Measurements from ENCODE around the gene RFPL2.

Gene RFPL2

DNA sequence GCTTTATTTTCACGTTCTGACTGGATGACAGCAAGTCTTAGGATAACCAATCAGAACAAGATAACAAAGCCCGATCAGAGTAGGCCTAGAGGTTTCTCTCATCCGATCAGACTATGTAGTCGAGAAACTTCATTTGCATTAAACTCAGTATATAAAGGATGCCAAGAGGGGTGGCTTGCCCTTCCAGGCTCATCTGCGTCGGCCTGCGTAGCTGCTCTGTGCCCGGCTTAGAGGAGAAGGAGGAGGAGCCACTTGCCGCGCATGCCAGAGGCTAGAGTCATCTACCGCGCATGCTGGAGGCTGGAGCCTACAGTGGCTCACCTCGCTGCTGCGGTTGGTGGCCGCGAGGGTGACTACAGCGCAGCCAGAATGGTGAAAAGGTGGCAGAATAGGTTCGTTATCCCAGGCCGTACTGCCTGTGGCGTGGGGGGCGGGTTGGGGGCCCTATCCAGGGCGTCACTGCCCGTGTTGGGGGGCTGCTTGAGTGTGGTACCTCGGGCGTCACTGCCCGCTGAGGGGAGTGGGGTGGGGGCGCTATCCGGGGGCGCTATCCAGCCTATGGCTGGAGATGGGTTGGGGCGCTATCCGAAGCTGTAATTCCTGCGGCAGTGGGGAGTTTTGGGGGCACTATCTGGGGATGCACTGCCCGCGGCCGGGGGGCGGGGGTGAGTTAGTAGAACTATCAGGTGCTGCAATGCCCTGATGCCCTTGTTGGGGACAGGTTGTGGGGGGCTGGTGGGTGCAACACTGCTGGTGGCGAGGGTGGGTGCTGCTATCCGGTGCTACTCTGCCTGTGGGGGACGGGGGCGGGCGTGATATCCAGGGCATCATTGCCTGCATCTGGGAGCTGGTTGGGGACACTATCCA lies at the start of gene RFPL2:
Gene RFPL2 (minus strand): TSS at position 218 of the 867 bp plus-strand sequence. CDS start 2,622 bp downstream, outside the sequence.
- no peak for FAIRE-seq

GRCh38 chr22:32249231-32249630 lies 44.4 kb upstream of the RFPL2 start:
- FAIRE-seq = no peak

GRCh38 chr22:32248276-32248675 lies 43.4 kb upstream of the RFPL2 start:
- FAIRE-seq = no peak

GRCh38 chr22:32246166-32246565 lies 41.3 kb upstream of the RFPL2 start:
- FAIRE-seq = no peak

GRCh38 chr22:32245042-32245441 lies 40.2 kb upstream of the RFPL2 start:
- FAIRE-seq = peak; percentile 71

- no peak for FAIRE-seq
These were observed 39.7 kb upstream of the RFPL2 start for GRCh38 chr22:32244547-32244946.

DNA sequence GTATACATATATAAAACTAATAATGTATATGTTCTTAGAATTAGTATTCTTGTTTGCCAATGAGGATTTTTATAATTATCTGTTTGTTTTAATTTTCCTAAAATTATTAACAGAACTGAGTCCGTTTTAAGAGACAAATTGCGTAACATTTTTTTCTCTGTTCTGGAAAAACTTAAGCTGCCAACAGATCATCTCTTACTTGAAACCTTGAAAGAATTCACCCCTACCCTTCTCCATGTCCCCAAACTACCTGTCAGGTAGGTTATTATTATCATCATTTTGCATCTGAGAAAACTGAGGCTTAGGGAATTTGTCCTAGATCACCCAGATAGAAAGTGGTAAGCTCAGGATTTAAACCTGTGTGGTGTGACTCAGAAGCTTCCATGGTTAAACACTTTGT lies 35.6 kb upstream of the RFPL2 start:
- FAIRE-seq = no peak

GRCh38 chr22:32237906-32238305 lies 33.0 kb upstream of the RFPL2 start:
- peak; percentile 77 for FAIRE-seq

DNA sequence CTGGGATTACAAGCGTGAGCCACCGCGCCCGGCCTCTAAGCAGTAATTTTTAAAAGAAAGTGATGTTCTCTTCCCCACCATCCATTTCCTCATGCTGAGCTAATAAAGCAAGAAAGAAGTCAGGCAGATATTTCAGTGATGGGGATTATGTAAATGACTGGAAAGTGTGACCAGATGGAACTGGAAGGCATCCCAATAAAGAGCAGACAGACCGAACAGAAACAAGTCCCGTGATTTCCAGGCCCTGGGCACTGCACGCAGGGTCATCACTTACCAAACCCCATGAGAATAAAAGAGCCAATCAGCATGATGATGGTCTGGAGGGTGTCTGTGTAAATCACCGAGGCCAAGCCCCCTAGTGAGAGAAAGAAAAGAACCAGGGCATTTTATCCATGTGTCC lies 32.1 kb upstream of the RFPL2 start:
- peak; percentile 71 for FAIRE-seq

DNA sequence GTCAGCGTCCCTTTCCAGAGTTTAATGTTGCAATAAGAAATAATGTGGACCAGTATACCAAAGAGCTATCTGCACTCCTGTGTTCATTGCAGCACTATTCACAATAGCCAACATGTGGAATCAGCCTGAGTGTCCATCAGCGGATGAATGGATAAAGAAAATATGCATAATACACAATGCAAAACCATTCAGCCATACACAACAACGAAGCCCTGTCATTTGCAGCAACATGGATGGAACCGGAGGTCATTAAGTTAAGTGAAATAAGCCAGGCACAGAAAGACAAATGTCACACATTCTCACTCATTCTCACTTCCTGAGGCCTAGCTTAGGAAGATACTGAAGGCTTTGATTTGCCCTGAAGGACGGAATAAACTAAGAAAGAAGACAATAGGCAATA lies 28.2 kb upstream of the RFPL2 start:
- peak; percentile 33 for FAIRE-seq

GRCh38 chr22:32232191-32232830 lies 27.4 kb upstream of the RFPL2 start:
- no peak for FAIRE-seq

DNA sequence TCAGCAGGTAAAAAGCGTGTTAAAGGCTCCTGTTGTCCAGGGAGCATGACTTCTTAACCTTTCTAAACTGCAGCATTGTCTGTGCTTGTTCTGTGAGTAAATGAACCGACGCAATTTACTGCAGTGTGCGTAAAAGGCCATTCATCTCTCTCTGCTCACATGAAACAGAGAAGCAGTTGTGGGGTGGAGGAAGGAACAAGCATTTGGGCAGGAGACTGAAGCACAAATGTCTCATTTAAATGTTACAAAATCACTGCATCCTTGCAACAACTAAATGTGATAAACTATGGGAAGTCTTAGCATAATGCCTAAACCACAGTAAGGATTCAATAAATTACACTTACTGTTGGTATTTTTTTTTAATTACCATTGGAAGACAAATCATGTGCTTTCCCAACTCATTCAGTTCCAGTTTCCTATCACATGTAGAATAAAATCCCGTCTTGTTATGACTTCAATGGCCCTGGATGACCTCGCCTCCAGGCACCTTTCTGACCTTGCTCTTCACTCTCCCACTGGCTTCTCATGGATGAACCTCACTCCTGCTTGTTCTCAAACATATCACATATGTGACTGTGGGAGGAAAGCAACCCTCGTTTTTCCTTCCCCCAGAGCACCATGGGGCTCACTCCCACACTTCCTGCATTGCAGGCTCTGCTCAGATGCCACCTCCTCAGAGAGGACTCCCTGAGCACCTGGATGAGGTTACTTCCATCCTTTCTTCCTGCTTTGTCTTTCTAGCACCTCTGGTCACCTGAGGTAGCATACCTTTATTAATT lies 21.6 kb upstream of the RFPL2 start:
- no peak for FAIRE-seq

DNA sequence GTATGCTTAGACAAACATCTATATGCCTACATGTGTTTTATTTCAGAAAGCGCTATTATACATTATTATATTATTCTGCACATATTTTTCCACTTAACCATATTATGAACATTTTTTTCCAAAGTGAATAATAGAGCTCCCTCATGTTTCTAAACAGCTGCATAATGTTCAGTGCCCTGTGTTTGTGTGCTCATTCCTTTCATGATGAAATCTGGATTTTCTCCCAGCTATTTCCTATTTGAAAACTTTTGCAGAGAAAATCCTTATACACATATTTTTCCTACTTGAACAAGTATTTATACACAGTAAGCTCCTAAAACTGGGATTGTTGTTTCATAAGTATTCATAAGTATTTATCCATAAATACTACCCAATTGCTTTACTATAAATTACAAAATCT lies 18.1 kb upstream of the RFPL2 start:
- no peak for FAIRE-seq

DNA sequence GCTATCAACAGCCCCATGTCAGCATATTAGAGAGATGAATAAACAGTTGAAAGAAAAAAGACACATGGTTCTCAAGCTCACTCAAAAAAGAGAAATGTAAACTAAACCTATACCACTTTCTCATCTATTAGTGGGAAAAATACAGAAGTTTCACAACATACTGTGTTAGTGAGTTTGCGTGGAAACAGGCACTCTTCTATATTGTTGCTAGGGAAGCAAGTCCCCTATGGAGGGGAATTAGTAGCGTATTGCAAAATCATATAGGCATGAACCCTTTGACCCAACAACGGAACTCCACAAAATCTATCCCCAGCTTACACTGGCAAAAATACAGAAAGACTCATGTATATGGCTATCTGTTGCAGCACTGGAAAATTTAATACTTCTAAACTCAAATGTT lies 14.2 kb upstream of the RFPL2 start:
- FAIRE-seq = no peak

- FAIRE-seq = no peak
These were observed 13.6 kb upstream of the RFPL2 start for GRCh38 chr22:32218470-32218869.

DNA sequence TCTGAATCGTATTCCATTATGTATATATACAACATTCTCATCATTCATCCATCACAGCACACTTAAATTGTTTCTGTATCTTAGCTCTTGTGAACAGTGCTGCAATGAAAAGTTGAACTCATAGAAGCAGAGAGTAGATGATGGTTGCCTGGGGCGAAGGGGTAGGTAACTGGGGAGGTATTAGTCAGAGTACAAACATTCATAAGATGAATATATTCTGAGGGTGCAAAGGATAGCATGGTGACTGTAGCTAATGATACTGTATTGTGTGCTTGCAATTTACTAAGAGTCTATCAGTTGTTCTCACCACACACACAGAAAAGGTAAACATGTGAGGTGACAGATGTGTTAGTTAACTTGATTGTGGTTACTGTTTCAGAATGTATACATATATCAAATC lies 12.6 kb upstream of the RFPL2 start:
- peak; percentile 13 for FAIRE-seq

DNA sequence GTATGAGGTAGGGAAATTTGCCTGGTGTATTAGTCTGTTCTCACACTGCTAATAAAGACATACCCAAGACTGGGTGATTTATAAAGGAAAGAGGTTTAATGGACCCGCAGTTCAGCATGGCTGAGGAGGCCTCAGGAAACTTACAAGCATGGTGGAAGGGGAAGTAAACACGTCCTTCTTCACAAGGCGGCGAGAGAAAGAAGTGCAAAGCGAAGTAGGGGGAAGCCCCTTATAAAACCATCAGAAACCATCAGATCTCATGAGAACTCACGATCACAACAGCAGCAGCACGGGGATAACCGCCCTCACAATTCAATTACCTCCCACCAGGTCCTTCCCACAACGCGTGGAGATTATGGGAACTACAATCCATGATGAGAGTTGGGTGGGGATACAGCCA lies 12.0 kb upstream of the RFPL2 start:
- FAIRE-seq = no peak

GRCh38 chr22:32211011-32211410 lies 6.1 kb upstream of the RFPL2 start:
- FAIRE-seq = no peak

DNA sequence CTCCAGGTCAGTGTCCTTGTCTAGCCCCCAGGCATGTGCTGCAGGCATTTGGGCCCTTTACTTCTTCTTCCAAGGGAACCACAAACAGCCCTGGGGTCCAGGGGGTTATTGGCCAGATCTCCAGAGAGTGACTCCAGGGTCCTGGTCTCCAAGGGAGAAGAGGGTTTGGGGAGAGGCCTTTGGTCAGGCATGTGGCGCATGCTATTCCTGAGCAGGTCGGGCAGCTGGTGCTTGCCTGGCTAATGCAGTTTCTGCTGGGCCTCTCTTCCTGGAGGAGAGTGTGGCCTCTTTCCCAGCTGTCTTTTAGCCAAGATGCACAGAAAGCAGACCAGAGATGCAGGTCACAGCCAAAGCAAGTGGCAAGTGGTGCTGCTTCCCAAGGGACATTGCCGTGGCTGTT lies 3.8 kb upstream of the RFPL2 start:
- no peak for FAIRE-seq

- FAIRE-seq = no peak
These were observed 3.2 kb upstream of the RFPL2 start for GRCh38 chr22:32207971-32208480.

DNA sequence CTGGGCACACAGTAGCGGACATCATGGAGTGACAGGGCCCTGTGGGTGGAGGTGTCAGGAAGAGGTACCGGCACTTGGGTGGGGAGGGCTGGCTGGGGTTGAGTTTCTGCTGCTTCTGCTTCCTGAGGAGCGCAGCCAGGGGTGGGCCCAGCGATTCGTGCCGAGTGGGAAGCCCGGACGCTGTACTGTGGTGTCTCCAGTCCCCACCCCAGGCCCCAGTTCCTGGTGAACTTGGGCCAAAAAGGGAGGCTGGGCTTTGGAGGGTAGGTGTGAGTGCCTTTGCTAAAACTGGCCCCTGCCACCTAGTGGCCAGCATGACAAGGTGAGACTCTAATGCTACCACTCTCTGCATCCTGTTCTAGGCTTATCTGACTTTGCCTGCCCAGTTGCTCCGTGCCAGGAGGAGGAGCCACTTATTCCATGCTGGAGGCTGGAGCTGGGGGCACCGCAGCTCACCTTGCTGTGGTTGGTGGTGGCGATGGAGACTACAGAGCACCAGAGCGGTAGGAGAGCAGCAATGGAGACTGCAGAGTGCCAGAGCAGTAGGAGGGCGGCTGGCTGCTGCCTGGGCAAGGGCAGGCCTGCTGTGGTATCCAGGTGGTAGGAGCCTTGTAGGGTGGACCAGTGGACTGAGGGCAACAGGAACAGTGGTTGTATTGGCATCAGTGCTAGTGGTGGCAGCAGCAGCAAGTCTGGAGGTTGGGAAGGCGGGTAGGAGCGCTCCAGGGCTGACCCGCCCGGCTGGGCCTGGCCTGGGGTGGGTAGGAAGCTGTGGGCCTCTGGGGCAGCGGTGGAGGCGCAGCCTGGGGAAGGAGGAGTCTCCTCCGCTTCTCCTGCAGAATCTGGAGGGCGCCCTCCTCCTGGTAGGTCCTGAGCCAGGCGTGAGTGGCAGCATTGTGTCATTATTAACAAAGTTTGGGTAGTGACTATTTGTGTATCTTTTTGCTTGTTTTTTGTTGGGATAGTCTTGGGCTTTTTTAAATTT lies 2.2 kb upstream of the RFPL2 start:
- no peak for FAIRE-seq
